HG03097 (cell line): Measurements from ENCODE around the gene GALR2.

Source experiments
- ATAC-seq: cut with Tn5 transposase; IDR thresholded peaks from one replicate; pipeline ENCODE4 v1.9.1; 2021; ENCODE audit not compliant: unreplicated experiment, low FRiP score

The GALR2 gene

DNA sequence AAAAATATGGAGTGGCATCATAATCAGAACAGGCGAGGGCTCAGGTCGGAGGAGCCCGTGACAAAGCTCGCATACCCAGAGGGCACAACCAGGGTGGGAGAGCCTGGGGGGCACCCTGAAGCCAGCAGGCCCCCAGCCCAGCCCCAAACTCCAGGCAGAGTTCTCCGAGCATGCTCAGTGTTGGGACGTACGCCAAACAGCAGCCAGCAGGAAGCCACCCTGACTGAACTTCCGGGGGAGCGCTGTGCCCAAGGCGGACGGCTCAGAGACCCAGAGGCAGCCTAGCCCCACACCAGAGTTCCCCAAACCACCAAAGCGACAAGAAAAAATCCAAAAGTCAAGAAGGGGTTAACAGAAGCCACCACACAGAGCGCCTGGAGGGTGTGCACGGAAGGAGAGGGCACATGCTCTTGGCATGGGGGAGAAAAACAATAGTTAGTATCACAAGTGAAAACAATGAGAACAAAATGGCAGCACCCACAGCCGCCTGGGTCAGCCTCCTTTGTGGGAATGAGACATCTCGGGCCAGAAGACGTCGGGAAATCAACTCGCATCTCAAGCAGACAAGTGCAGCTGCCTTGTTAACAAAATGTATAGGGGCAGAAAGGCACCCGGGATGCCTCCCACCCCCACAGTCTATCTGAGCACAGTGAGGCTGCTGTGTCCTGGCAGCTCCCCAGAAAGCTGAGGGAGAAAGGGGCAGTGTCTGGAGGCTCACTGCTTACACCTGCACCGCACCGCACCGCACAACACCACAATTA is 17.1 kb downstream of the GALR2 start:
- ATAC-seq, result no peak

GRCh38 chr17:76092526-76093413 is 18.2 kb downstream of the GALR2 start:
- ATAC-seq, result no peak

GRCh38 chr17:76094046-76094445 is 19.5 kb downstream of the GALR2 start:
- no peak for ATAC-seq

- ATAC-seq, result no peak
These were observed 21.4 kb downstream of the GALR2 start for GRCh38 chr17:76095943-76096342.

DNA sequence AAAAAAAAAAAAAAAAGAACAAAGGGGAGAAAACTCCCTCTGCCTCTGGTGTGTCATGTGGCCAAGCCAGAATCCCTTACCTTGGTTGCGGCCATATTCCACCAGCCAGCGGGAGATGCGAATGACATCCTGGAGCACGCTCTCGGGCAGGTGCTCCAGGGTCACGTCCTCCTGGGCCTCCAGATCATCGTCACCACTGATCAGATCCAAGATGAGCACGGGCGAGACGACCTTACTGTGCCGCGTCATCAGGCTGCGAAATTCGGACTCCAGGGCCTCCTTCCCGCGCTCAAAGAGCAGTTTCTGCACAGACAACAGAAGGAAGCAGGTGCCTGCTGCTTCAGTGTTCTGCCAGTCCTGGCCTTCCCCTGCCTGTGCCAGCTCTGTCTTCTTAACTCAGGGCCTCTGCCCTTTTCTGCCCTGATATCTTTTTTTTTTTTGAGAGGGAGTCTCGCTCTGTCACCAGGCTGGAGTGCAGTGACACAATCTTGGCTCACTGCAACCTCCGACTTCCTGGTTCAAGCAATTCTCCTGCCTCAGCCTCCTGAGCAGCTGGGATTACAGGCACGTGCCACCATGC is 23.2 kb downstream of the GALR2 start:
- no peak for ATAC-seq

- no peak for ATAC-seq
These were observed 28.3 kb downstream of the GALR2 start for GRCh38 chr17:76102944-76103273.

DNA sequence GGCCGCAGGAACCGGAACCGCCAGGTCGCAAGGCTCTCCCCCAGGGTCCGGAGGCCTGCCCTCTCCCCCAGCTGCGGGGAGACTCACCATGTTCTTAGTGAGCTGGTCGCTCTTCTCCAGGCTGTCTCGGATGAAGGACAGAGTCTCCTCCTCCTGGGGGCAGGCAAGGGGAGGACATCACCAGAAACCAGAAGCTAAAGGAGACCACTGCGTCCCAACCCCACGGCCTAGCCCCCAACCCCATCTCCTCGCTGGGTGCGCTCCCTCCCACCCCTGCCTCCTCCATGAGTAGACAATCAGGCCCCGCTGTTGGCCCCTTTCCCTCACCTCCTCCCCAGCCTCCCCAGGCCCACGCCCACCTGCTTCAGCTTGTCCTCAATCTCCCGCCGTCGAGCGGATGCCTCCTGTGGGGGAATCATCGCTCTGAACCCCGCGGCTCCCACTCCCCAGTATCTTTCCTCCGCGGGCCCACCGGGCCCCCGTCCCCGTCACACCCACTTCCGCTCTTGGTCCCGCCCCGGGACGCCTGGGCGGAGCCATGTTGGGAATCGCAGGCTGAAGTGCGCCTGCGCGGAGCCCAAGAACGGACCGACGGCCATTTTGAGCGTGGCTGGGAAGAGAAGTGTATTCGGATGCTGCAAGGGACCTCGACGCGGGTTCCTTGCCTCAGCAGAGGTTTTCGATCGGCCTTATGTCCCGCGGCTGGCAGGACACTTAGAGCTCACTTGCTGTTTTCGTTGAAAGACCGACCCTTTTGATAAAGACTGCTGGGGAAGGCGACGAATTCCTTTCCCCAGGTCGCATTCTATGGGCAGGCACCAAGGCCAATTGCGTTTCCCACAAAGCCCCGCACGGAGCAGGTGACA is 28.9 kb downstream of the GALR2 start, which contains the start of gene EXOC7:
Gene EXOC7, minus strand, starts transcription at position 514 of the 866 bp plus-strand sequence. Its CDS starts 95 bp downstream, at position 419.
- ATAC-seq, result peak; percentile 71

DNA sequence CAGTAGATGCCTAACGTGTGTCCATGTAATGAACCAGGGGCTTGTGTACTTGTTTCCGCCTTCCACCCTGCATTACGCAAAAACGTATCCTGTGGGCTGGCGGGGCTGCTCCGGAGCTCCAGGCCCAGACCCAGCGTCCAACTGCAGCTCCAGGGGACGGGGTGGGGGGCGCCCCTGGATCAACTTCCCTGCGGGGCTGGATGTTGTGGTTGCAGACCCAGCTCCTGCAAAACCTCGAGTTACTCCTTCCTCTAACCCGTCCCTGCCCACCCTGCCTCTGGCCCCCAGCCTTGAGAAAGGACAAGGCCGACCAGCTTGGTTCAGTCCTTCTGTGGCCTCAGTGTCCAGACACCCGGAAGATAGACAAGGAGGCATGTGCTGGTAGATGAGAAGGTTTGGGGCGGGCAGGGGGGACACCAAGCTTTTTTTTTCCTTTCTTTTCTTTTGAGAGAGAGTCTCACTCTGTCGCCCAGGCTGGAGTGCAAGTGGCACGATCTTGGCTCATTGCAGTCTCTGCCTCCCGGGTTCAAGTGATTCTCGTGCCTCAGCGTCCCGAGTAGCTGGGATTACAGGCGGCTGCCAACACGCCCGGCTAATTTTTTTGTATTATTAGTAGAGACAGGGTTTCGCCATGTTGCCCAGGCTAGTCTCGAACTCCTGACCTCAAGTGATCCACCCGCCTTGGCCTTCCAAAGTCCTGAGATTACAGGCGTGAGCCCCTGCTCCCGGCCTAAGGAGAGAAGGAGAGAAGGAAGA is 29.7 kb downstream of the GALR2 start:
- no peak for ATAC-seq

GRCh38 chr17:76104896-76105231 is 30.3 kb downstream of the GALR2 start:
- no peak for ATAC-seq

GRCh38 chr17:76106703-76107102 is 32.1 kb downstream of the GALR2 start:
- no peak for ATAC-seq

DNA sequence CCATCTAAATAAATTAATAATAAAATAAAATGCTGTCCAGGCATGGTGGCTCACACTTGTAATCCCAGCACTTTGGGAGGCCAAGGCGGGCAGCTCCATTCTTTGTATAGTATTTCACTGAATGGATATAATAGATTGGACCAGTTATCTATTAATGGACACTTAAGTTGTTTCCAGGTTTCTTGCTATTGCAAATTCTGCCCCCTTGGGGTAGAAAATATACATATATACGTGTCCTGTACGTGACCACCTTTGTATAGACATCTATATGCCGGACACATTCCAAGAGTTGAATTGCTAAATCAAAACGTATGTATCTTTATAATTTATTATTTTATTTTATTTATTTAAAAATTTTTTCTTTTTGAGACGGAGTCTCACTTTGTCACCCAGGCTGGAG is 32.9 kb downstream of the GALR2 start:
- ATAC-seq, result no peak

DNA sequence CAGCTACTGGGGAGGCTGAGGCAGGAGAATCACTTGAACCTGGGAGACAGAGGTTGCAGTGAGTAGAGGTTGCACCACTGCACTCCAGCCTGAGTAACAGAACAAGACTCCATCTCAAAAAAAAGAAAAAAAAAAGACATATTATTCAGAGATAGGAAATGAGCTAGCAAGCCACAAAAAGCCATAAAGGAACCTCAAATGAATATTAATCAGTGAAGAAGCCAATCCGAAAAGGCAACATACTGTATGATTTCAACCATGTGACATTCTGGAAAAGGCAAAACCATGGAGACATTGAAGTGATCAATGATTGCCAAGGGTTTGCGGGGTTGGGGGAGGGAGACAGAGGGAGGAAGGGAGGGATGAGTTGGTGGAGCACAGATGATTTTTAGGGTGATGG is 37.4 kb downstream of the GALR2 start:
- ATAC-seq, result no peak

DNA sequence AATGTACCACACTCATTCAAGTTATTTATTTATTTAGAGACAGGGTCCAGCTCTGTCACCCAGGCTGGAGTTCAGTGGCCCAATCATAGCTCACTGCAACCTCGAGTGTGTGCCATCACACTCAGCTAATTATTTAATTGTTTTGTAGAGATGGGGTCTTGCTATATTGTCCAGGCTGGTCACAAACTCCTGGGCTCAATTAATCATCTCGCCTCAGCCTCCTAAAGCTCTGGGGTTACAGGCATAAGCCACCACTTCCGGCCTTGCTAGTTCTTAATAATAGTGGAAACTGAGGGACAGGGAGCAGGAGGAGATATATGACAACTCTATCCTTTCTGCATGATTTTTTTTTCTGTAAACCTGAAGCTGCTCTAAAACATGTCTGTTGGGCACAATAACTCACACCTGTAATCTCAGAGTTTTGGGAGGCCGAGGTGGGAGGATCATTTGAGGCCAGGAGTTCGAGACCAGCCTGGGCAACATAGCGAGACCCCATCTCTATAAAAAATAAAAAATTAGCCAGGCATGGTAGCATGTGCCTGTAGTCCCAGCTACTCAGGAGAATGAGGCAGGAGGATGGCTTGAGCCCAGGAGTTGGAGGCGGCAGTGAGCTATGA is 40.7 kb downstream of the GALR2 start:
- ATAC-seq, result no peak

- ATAC-seq, result no peak
These were observed 45.1 kb downstream of the GALR2 start for GRCh38 chr17:76119409-76120371.

DNA sequence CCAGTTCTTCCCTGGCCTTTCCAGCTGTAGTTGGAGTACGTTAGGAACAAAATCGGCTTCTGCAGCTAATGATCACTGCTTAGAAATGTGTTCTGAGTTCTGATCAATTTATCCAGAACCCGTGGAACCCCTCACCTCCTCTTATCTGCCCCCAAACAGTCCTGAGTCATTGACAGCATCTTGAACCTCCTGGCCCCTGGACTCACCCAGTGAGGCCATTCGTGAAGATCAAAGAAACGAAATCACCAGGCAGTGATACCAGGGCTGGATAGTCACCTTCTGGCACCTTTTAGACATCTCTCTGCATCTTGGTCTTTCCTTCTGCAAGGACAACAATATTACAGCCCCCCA is 46.1 kb downstream of the GALR2 start:
- no peak for ATAC-seq

GRCh38 chr17:76121932-76122430 is 47.4 kb downstream of the GALR2 start:
- ATAC-seq, result no peak

- no peak for ATAC-seq
These were observed 48.0 kb downstream of the GALR2 start for GRCh38 chr17:76122431-76123190.

DNA sequence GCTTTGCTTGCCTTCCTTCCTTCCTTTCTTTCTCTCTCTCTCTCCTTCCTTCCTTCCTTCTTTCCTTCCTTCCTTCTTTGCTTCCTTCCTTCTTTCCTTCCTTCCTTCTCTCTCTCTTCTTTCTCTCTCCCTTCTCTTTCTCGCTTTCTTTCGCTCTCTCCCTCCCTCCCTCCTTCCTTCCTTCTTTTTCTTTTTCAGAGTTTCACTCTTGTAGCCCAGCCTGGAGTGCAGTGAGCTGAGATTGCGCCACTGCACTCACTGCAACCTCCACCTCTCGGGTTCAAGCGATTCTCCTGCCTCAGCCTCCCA is 48.6 kb downstream of the GALR2 start:
- ATAC-seq, result no peak
